DOHH2 (cell line): ENCODE measurements around the gene RAET1G.

ENCODE experiments used
- H3F3A ChIP-seq: fragments of 200-600 bp; sonication (generic), shearing (Covaris generic); 2 replicates; pipeline ENCODE4 v1.6.0; 2016; ENCODE audit warnings: antibody characterized with exemption, mild to moderate bottlenecking; ENCODE audit not compliant: control insufficient read depth, insufficient read depth
- H3K27ac ChIP-seq: fragments of 200-600 bp; sonication (generic); 2 replicates; pipeline ENCODE4 v1.5.1; 2014; ENCODE audit warnings: low read depth, mild to moderate bottlenecking, low read length, moderate library complexity
- H3K27me3 ChIP-seq: fragments of 200-600 bp; sonication (generic); 2 replicates; pipeline ENCODE4 v1.6.1; 2014; ENCODE audit warnings: mild to moderate bottlenecking, low read length, mixed read lengths; ENCODE audit not compliant: control insufficient read depth
- H3K36me3 ChIP-seq: fragments of 200-600 bp; sonication (generic); 2 replicates; pipeline ENCODE4 v1.6.1; 2014; ENCODE audit warnings: mild to moderate bottlenecking, low read length, moderate library complexity, mixed read lengths; ENCODE audit not compliant: control insufficient read depth
- H3K4me1 ChIP-seq: fragments of 200-600 bp; sonication (generic); 2 replicates; pipeline ENCODE4 v1.6.1; 2014; ENCODE audit warnings: mild to moderate bottlenecking, low read length, mixed read lengths; ENCODE audit not compliant: control insufficient read depth
- H3K4me2 ChIP-seq: fragments of 200-600 bp; sonication (generic); 2 replicates; pipeline ENCODE4 v1.6.0; 2014; ENCODE audit warnings: mild to moderate bottlenecking, low read length, moderate library complexity
- H3K4me3 ChIP-seq: fragments of 200-600 bp; sonication (generic); 2 replicates; pipeline ENCODE4 v1.5.1; 2014; ENCODE audit warnings: mild to moderate bottlenecking, low read length, mixed read lengths
- H3K79me2 ChIP-seq: fragments of 200-600 bp; sonication (generic); 2 replicates; pipeline ENCODE4 v1.6.1; 2014; ENCODE audit warnings: mild to moderate bottlenecking, low read length, mixed read lengths; ENCODE audit not compliant: control insufficient read depth
- H3K9me2 ChIP-seq: fragments of 200-600 bp; sonication (generic); replicated peaks from 2 replicates; pipeline ENCODE4 v1.6.1; 2014; ENCODE audit warnings: mild to moderate bottlenecking, low read length, mixed read lengths; ENCODE audit not compliant: control insufficient read depth
- H3K9me3 ChIP-seq: fragments of 200-600 bp; sonication (generic); 2 replicates; pipeline ENCODE4 v1.6.1; 2014; ENCODE audit warnings: antibody characterized with exemption, low read length, mixed read lengths; ENCODE audit not compliant: control insufficient read depth, insufficient read depth
- H4K20me1 ChIP-seq: fragments of 200-600 bp; sonication (generic); 2 replicates; pipeline ENCODE4 v1.6.0; 2014; ENCODE audit warnings: low read depth, mild to moderate bottlenecking, antibody characterized with exemption, low read length, moderate library complexity; ENCODE audit not compliant: control insufficient read depth, insufficient read depth
- EZH2phosphoT487 ChIP-seq: fragments of 200-600 bp; sonication (generic); IDR thresholded peaks from 2 replicates; pipeline ENCODE4 v1.6.1; 2017; ENCODE audit warnings: borderline replicate concordance, mild to moderate bottlenecking, antibody characterized with exemption, low read length, moderate library complexity, mixed read lengths
- TF ChIP-seq, protein P1 (sequence below): fragments of 200-600 bp; sonication (generic); IDR thresholded peaks from one replicate; pipeline ENCODE4 v1.5.1; 2014; ENCODE audit warnings: antibody characterized with exemption, mild to moderate bottlenecking, low read depth, low read length; ENCODE audit not compliant: poor library complexity, severe bottlenecking

RAET1G gene

DNA sequence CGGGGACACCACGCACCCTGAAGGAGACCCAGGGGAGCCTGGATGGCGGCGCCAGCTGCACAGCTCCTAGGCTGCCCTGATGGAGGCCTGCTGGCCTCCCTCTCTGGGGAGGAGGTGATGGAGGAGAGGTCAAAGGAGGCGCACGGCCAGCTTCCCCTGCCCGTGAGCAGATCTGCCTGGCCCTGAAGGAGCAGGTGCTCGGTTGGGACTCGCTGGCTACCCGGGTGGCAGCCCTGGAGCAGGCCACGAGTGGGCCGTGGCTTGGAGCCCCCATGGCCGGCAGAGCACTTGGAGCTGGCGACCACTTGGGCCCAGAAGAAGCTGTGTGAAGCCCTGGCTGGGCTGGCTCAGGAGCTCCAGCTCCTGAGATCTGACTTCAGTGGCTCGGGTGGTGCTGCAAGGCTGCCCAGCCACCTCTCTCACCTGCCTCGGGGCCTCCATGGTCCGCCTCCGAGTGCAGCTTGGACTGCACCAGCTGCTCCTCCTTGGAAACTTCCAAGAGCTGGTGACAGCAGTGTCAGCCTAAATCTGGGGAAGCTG lies 17.5 kb downstream of the RAET1G start:
- Histone ChIP-seq H3K27ac (no peak overlapping the region), H3F3A (no peaks in the 10 kb centered on the region), H3K9me3 (peaks cover 16% of the 10 kb centered on the region), H4K20me1 (no peaks in the 10 kb centered on the region), H3K4me3 (no peak overlapping the region), H3K79me2 (no peaks in the 10 kb centered on the region), H3K9me2 (no peaks in the 10 kb centered on the region), H3K4me1 (no peaks in the 10 kb centered on the region), H3K4me2 (no peak overlapping the region), H3K27me3 (peaks cover 4% of the 10 kb centered on the region; the same call in 1 of the 2 replicates), H3K36me3 (no peaks in the 10 kb centered on the region)
- no peak for TF ChIP-seq EZH2phosphoT487
- TF ChIP-seq, protein P1, sequence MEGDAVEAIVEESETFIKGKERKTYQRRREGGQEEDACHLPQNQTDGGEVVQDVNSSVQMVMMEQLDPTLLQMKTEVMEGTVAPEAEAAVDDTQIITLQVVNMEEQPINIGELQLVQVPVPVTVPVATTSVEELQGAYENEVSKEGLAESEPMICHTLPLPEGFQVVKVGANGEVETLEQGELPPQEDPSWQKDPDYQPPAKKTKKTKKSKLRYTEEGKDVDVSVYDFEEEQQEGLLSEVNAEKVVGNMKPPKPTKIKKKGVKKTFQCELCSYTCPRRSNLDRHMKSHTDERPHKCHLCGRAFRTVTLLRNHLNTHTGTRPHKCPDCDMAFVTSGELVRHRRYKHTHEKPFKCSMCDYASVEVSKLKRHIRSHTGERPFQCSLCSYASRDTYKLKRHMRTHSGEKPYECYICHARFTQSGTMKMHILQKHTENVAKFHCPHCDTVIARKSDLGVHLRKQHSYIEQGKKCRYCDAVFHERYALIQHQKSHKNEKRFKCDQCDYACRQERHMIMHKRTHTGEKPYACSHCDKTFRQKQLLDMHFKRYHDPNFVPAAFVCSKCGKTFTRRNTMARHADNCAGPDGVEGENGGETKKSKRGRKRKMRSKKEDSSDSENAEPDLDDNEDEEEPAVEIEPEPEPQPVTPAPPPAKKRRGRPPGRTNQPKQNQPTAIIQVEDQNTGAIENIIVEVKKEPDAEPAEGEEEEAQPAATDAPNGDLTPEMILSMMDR: no peak

GRCh38 chr6:149904661-149905370 lies 18.1 kb downstream of the RAET1G start:
- H3K79me2 ChIP-seq: no peaks in the 10 kb centered on the region
- no peaks in the 10 kb centered on the region for H3K4me1 ChIP-seq
- no peak overlapping the region for H3K4me2 ChIP-seq
- peaks cover 4% of the 10 kb centered on the region for H3K27me3 ChIP-seq
- H4K20me1 ChIP-seq: no peaks in the 10 kb centered on the region
- H3K9me2 ChIP-seq: no peaks in the 10 kb centered on the region
- no peaks in the 10 kb centered on the region for H3F3A ChIP-seq
- H3K36me3 ChIP-seq: no peaks in the 10 kb centered on the region
- no peak overlapping the region for H3K27ac ChIP-seq
- TF ChIP-seq EZH2phosphoT487: no peak
- TF ChIP-seq, protein P1: no peak
- H3K9me3 ChIP-seq: peaks cover 16% of the 10 kb centered on the region
- no peak overlapping the region for H3K4me3 ChIP-seq

DNA sequence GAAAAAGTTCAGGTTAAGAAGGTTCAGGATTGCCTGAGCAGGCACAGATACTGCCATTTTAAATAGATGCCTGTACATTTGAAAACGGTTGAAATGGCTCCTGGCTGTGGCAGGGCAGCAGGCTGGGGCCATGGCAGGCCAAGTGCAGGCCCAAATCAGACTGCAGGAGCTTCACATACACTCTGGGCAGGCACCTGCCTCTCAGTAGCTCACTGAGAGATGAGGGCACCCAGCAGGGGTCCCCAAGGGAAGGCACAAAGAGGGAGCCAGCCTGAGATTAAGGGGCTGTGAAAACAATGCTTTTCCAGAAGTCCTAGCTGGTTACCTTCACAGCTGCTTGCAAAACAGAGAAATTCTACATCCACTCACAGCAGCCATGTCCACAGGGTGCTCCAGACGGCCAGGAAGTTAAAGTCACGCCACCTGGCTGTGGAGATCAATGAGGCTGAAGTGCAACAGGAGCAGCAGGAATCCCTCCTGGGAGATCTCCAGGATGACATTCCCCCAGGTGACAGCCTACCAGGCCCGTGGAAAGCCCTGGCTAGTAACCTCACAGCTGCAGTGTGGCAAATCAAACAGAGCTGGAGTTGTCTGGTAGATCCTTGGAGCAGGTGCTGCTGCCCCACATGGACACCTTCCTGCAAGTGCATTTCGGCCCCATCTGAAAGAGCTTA lies 18.8 kb downstream of the RAET1G start:
- Histone ChIP-seq H3K9me3 (peaks cover 13% of the 10 kb centered on the region), H3K36me3 (no peaks in the 10 kb centered on the region), H3K79me2 (no peaks in the 10 kb centered on the region), H3F3A (no peaks in the 10 kb centered on the region), H3K4me2 (no peak overlapping the region), H3K4me3 (no peak overlapping the region), H3K9me2 (no peaks in the 10 kb centered on the region), H3K27me3 (peaks cover 4% of the 10 kb centered on the region), H4K20me1 (no peaks in the 10 kb centered on the region), H3K4me1 (no peaks in the 10 kb centered on the region), H3K27ac (no peak overlapping the region)
- TF ChIP-seq, protein P1: no peak
- TF ChIP-seq EZH2phosphoT487: no peak
